DMS114 treated with DMSO at 0.1 percent for 48 hours (cell line): Measurements from ENCODE around the gene CD200R1L.

ENCODE experiments used
- DNase-seq: peaks from one replicate; lab custom pipeline; 2025; ENCODE audit not compliant: unreplicated experiment; lab: John Stamatoyannopoulos, UW

Gene CD200R1L

GRCh38 chr3:112793326-112794081, 53.2 kb downstream of the CD200R1L start:
- DNase-seq = no peak

- DNase-seq = no peak
These were observed 54.9 kb downstream of the CD200R1L start for GRCh38 chr3:112791736-112792135.

GRCh38 chr3:112789787-112790186, 56.9 kb downstream of the CD200R1L start:
- DNase-seq = no peak

GRCh38 chr3:112786881-112787579, 59.6 kb downstream of the CD200R1L start:
- no peak for DNase-seq

- DNase-seq = no peak
These were observed 60.6 kb downstream of the CD200R1L start for GRCh38 chr3:112786002-112786590.

GRCh38 chr3:112785321-112786001, 61.2 kb downstream of the CD200R1L start:
- DNase-seq = no peak

- no peak for DNase-seq
These were observed 64.2 kb downstream of the CD200R1L start for GRCh38 chr3:112782491-112782890.

GRCh38 chr3:112781599-112781998, 65.1 kb downstream of the CD200R1L start:
- no peak for DNase-seq

GRCh38 chr3:112779558-112780480, 66.8 kb downstream of the CD200R1L start:
- DNase-seq = no peak

GRCh38 chr3:112779011-112779410, 67.7 kb downstream of the CD200R1L start:
- no peak for DNase-seq

GRCh38 chr3:112778353-112778948, 68.2 kb downstream of the CD200R1L start:
- DNase-seq = no peak

- no peak for DNase-seq
These were observed 68.9 kb downstream of the CD200R1L start for GRCh38 chr3:112777811-112778210.

GRCh38 chr3:112776836-112777235, 69.8 kb downstream of the CD200R1L start:
- DNase-seq = no peak

- no peak for DNase-seq
These were observed 70.7 kb downstream of the CD200R1L start for GRCh38 chr3:112776000-112776399.

GRCh38 chr3:112775011-112775742, 71.5 kb downstream of the CD200R1L start:
- DNase-seq = no peak

GRCh38 chr3:112774293-112774926, 72.3 kb downstream of the CD200R1L start:
- no peak for DNase-seq

- DNase-seq = no peak
These were observed 72.8 kb downstream of the CD200R1L start for GRCh38 chr3:112773864-112774263.

GRCh38 chr3:112770951-112771350, 75.7 kb downstream of the CD200R1L start:
- no peak for DNase-seq

GRCh38 chr3:112770032-112770626, 76.5 kb downstream of the CD200R1L start:
- no peak for DNase-seq
